ENCODE measurements around the gene PURB.
"Not testable (repeated sequence)": the region's sequence is repeated elsewhere in the genome, so short reads cannot be mapped to it uniquely, and the experiment has no call there.

Gene PURB

DNA sequence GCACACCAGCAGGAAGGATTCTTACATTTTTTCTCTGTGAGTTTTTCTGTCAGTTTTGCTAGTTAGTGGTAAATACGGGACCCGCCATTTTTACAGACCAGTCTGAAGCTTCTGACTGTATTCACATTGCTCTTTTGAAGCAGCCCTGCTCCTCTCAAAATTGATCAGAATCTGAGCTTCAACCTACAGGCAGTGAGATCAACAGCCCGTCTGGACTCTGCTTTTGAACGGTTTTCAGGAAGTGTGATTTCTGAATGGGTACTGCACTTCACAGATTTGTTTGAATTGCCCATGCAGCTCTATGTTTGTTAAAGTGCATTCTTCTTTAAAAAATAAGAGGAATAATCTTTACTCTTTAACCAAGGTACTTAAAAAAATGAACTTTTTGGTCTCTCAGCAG lies 8.9 kb downstream of the PURB start:
- Histone ChIP-seq H3F3A (ENCODE audit: low read depth) (no peaks in the 10 kb centered on the region), H3K36me3 (ENCODE audit: insufficient read depth, low read length) (no peaks in the 10 kb centered on the region), H4K20me1 (ENCODE audit: insufficient read depth, low read length, poor library complexity, severe bottlenecking) (peaks cover 27% of the 10 kb centered on the region), H3K9ac (ENCODE audit: low read depth, low read length, poor library complexity, severe bottlenecking) (no peak overlapping the region), H3K4me3 (ENCODE audit: low read length, poor library complexity, severe bottlenecking) (no peak overlapping the region), H3K4me1 (ENCODE audit: insufficient read depth, low read length, poor library complexity, severe bottlenecking) (peaks cover 20% of the 10 kb centered on the region), H3K27me3 (ENCODE audit: insufficient read depth, low read length, poor library complexity, severe bottlenecking) (no peaks in the 10 kb centered on the region), H2AFZ (ENCODE audit: low read length) (no peak overlapping the region), H3K4me2 (ENCODE audit: low read depth, low read length, poor library complexity, severe bottlenecking) (no peak overlapping the region), H3K9me3 (ENCODE audit: insufficient read depth, low read depth, low read length) (no peaks in the 10 kb centered on the region), H3K79me2 (ENCODE audit: insufficient read depth, low read length) (peaks cover 37% of the 10 kb centered on the region), H3K9me2 (replicated peaks; ENCODE audit: low read depth, low read length) (no peaks in the 10 kb centered on the region)
- TF ChIP-seq, protein P1, sequence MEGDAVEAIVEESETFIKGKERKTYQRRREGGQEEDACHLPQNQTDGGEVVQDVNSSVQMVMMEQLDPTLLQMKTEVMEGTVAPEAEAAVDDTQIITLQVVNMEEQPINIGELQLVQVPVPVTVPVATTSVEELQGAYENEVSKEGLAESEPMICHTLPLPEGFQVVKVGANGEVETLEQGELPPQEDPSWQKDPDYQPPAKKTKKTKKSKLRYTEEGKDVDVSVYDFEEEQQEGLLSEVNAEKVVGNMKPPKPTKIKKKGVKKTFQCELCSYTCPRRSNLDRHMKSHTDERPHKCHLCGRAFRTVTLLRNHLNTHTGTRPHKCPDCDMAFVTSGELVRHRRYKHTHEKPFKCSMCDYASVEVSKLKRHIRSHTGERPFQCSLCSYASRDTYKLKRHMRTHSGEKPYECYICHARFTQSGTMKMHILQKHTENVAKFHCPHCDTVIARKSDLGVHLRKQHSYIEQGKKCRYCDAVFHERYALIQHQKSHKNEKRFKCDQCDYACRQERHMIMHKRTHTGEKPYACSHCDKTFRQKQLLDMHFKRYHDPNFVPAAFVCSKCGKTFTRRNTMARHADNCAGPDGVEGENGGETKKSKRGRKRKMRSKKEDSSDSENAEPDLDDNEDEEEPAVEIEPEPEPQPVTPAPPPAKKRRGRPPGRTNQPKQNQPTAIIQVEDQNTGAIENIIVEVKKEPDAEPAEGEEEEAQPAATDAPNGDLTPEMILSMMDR (conservative IDR thresholded peaks at IDR 0.05; ENCODE audit: low read length): no peak
- no peak for TF ChIP-seq EZH2phosphoT487 (IDR thresholded peaks at IDR 0.05; ENCODE audit: borderline replicate concordance)

DNA sequence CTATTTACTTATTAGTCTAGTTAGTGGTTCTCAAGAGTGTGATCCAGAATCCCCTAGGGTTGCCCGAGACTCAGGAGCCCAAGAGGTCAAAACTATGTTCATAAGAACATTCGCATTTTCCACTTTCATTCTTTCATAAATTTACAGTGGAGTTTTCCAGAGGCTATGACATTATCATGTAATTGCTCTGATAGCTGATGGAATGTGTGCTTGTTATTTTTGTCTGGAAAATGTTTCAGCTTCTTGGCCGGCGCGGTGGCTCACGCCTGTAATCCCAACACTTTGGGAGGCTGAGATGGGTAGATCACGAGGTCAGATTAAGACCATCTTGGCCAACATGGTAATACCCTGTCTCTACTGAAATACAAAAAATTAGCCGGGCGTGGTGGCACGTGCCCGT lies 10.1 kb downstream of the PURB start:
- Histone ChIP-seq H4K20me1 (ENCODE audit: insufficient read depth, low read length, poor library complexity, severe bottlenecking) (peaks cover 15% of the 10 kb centered on the region), H3K4me2 (ENCODE audit: low read depth, low read length, poor library complexity, severe bottlenecking) (no peak overlapping the region), H3K36me3 (ENCODE audit: insufficient read depth, low read length) (no peaks in the 10 kb centered on the region), H3K9me2 (replicated peaks; ENCODE audit: low read depth, low read length) (no peaks in the 10 kb centered on the region), H3F3A (ENCODE audit: low read depth) (no peaks in the 10 kb centered on the region), H2AFZ (ENCODE audit: low read length) (no peak overlapping the region), H3K79me2 (ENCODE audit: insufficient read depth, low read length) (peaks cover 26% of the 10 kb centered on the region), H3K4me1 (ENCODE audit: insufficient read depth, low read length, poor library complexity, severe bottlenecking) (peaks cover 9% of the 10 kb centered on the region), H3K9ac (ENCODE audit: low read depth, low read length, poor library complexity, severe bottlenecking) (no peak overlapping the region), H3K9me3 (ENCODE audit: insufficient read depth, low read depth, low read length) (no peaks in the 10 kb centered on the region), H3K27me3 (ENCODE audit: insufficient read depth, low read length, poor library complexity, severe bottlenecking) (no peaks in the 10 kb centered on the region), H3K4me3 (ENCODE audit: low read length, poor library complexity, severe bottlenecking) (no peak overlapping the region)
- TF ChIP-seq, protein P1 (conservative IDR thresholded peaks at IDR 0.05; ENCODE audit: low read length): no peak
- TF ChIP-seq EZH2phosphoT487 (IDR thresholded peaks at IDR 0.05; ENCODE audit: borderline replicate concordance): no peak

DNA sequence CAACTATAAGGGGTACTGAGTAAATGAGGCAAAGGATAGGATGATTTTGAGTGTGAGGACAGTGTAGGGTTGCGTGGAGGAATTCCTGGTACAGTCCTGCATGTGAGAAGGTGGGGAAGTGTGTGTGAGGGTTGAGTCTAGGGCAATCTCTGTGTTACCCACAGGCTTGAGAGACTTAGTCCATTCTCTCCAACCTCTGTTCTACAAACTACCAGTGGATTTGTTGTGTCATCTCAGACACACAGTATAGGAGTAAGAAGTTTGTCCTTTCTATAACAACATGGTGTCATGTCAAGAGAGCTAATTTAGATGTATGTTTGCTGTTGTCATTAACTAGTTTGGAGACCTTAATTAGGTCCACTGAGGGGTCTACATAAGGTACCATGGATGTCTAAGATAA lies 12.5 kb downstream of the PURB start:
- Histone ChIP-seq H3K9ac (ENCODE audit: low read depth, low read length, poor library complexity, severe bottlenecking) (no peak overlapping the region), H3K4me3 (ENCODE audit: low read length, poor library complexity, severe bottlenecking) (no peak overlapping the region), H3K27me3 (ENCODE audit: insufficient read depth, low read length, poor library complexity, severe bottlenecking) (no peaks in the 10 kb centered on the region), H2AFZ (ENCODE audit: low read length) (no peak overlapping the region), H3K9me3 (ENCODE audit: insufficient read depth, low read depth, low read length) (no peaks in the 10 kb centered on the region), H3K36me3 (ENCODE audit: insufficient read depth, low read length) (no peaks in the 10 kb centered on the region), H3K4me2 (ENCODE audit: low read depth, low read length, poor library complexity, severe bottlenecking) (no peak overlapping the region), H3K79me2 (ENCODE audit: insufficient read depth, low read length) (peaks cover 1% of the 10 kb centered on the region), H3K4me1 (ENCODE audit: insufficient read depth, low read length, poor library complexity, severe bottlenecking) (no peaks in the 10 kb centered on the region), H3K9me2 (replicated peaks; ENCODE audit: low read depth, low read length) (no peaks in the 10 kb centered on the region), H4K20me1 (ENCODE audit: insufficient read depth, low read length, poor library complexity, severe bottlenecking) (no peaks in the 10 kb centered on the region), H3F3A (ENCODE audit: low read depth) (no peaks in the 10 kb centered on the region)
- no peak for TF ChIP-seq EZH2phosphoT487 (IDR thresholded peaks at IDR 0.05; ENCODE audit: borderline replicate concordance)
- TF ChIP-seq, protein P1 (conservative IDR thresholded peaks at IDR 0.05; ENCODE audit: low read length): no peak

DNA sequence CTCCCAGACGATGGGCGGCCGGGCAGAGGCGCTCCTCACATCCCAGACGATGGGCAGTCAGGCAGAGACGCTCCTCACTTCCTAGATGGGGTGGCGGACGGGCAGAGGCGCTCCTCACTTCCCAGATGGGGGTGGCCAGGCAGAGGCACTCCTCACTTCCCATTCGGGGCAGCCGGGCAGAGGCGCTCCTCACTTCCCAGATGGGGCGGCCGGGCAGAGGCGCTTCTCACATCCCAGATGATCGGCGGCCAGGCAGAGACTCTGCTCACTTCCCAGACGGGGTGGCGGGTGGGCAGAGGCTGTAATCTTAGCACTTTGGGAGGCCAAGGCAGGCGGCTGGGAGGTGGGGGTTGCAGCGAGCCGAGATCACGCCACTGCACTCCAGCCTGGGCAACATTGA lies 13.4 kb downstream of the PURB start:
- not testable (repeated sequence) for H4K20me1 ChIP-seq (ENCODE audit: insufficient read depth, low read length, poor library complexity, severe bottlenecking); H3K4me1 ChIP-seq (ENCODE audit: insufficient read depth, low read length, poor library complexity, severe bottlenecking); H3K4me2 ChIP-seq (ENCODE audit: low read depth, low read length, poor library complexity, severe bottlenecking); H3K36me3 ChIP-seq (ENCODE audit: insufficient read depth, low read length); H3K79me2 ChIP-seq (ENCODE audit: insufficient read depth, low read length); H3K4me3 ChIP-seq (ENCODE audit: low read length, poor library complexity, severe bottlenecking); H3F3A ChIP-seq (ENCODE audit: low read depth); H3K9me2 ChIP-seq (replicated peaks; ENCODE audit: low read depth, low read length); H3K9me3 ChIP-seq (ENCODE audit: insufficient read depth, low read depth, low read length); H3K27me3 ChIP-seq (ENCODE audit: insufficient read depth, low read length, poor library complexity, severe bottlenecking); H3K9ac ChIP-seq (ENCODE audit: low read depth, low read length, poor library complexity, severe bottlenecking); H2AFZ ChIP-seq (ENCODE audit: low read length)

DNA sequence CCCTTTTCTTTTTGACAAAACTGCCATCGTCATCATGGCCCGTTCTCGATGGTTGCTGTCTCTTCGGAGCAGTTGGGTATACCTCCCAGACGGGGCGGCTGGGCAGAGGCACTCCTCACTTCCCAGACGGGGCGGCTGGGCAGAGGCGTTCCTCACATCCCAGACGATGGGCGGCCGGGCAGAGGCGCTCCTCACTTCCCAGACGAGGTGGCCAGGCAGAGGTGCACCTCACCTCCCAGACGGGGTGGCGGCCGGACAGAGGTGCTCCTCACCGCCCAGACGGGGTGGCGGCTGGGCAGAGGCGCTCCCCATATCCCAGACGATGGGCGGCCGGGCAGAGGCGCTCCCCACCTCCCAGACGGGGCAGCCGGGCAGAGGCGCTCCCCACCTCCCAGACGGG lies 14.6 kb downstream of the PURB start:
- not testable (repeated sequence) for H2AFZ ChIP-seq (ENCODE audit: low read length); H3K36me3 ChIP-seq (ENCODE audit: insufficient read depth, low read length); H3K4me3 ChIP-seq (ENCODE audit: low read length, poor library complexity, severe bottlenecking); H3K9ac ChIP-seq (ENCODE audit: low read depth, low read length, poor library complexity, severe bottlenecking); H3K9me3 ChIP-seq (ENCODE audit: insufficient read depth, low read depth, low read length); H3K9me2 ChIP-seq (replicated peaks; ENCODE audit: low read depth, low read length); H3F3A ChIP-seq (ENCODE audit: low read depth); H4K20me1 ChIP-seq (ENCODE audit: insufficient read depth, low read length, poor library complexity, severe bottlenecking); H3K79me2 ChIP-seq (ENCODE audit: insufficient read depth, low read length); H3K27me3 ChIP-seq (ENCODE audit: insufficient read depth, low read length, poor library complexity, severe bottlenecking); H3K4me1 ChIP-seq (ENCODE audit: insufficient read depth, low read length, poor library complexity, severe bottlenecking); H3K4me2 ChIP-seq (ENCODE audit: low read depth, low read length, poor library complexity, severe bottlenecking)
